Head of caudate nucleus (tissue), 42 donors: ENCODE data around the gene RD3L.
"Not testable (repeated sequence)": the region's sequence is repeated elsewhere in the genome, so short reads cannot be mapped to it uniquely, and the experiment has no call there.

Experiments used
- DNase-seq, 42 donors: peaks; one replicate each; pipeline versions ENCODE4 v3.0.0 to v3.0.0-alpha.2; 2020 to 2021; ENCODE audit warnings: mixed read lengths in 7 of 42
- intact Hi-C: fragments of 100-400 bp; cut with DNase I; formaldehyde crosslinking; loops from one replicate; pipeline ENCODE4 v1.15.0; 2022

Gene RD3L

DNA sequence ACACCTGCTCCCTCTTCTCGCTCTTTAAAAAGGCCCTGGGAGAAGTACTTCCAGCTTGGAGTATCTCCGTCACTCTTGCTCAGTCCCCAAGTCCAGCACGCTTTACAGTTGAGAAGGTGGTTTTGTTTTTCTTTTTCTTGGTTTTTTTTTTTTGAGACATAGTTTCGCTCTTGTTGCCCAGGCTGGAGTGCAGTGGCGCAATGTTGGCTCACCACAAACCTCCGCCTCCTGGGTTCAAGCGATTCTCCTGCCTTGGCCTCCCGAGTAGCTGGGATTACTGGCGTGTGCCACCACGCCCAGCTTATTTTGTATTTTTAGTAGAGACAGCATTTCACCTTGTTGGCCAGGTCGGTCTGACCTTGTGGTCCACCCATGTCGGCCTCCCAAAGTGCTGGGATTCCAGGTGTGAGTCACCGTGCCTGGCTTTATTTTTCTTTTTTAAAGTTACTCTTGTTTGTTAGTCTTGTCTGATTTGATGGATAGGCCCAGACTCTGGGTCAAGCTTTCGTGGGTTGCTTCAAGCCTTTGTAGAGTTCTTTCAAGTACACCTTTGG lies 12.2 kb downstream of the RD3L start:
- no peak for DNase-seq
- intact Hi-C loops: no loop called here

DNA sequence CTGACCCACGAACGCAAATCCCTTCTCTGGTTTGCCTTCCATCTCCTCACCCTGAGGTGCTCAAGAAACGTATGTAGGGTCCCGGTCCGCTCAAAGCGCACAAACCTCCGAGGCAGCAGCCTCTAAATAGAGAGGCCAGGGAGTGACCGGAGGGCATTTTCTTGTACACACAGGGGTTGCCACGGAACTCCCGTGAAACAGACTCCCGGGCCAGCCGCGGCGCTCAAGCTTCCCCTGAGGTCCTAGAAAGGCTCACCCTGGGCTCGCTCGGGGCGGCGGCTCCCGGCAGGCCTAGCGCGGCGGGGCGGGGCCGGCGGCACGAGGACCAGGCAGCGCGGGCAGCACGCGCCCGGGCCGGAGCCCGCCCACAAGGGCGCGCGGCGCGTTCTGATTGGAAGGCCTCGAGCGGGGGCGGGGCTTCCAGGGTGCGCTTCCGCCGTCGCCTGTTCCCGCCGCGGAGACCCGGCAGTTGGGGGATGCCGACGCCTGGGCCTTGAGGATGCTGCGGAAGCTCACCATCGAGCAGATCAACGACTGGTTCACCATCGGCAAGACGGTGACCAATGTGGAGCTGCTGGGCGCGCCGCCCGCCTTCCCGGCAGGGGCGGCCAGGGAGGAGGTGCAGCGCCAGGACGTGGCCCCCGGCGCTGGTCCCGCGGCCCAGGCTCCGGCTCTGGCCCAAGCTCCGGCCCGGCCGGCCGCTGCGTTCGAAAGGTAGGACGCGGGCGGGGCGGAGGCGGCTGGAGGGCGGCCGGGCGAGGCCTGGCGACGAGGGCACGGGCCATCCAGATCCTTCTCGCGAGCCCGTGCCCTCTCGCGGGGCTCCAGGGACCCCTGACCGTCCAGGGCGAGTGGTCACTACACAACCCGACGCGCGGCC lies 14.1 kb downstream of the RD3L start, which contains the start of gene TDRD9:
Gene TDRD9 (plus strand): TSS at position 446 of the 880 bp plus-strand sequence. CDS start 54 bp downstream, at position 500.
- intact Hi-C loops: loop anchor here (10.0 kb wide), 1 partner anchor 363 kb away; the partner anchor contains the start of genes BAG5 and COA8
- peak in 1 of 42 donors; percentile 4 for DNase-seq

DNA sequence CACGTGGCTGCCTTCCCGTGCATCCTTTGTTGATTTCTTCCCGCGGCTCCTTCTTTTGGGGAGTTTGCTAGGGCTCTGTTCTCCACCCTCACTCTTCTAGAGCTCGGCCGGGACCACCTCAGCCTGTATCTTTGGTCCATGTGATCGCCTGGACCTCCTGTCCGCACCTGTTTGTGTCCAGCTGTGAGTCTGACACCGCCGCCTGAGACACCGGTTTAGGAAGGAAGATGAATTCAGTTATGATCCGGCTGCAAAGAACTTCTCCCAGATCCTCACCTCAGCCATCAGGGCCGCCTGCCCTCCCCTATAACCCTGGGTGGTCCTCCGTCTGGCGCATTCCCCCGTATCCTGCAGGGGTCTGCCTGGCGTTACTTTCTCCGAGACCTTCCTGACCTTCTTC lies 14.8 kb downstream of the RD3L start:
- intact Hi-C loops: loop anchor here (10.0 kb wide), 1 partner anchor 363 kb away; the partner anchor contains the start of genes BAG5 and COA8

DNA sequence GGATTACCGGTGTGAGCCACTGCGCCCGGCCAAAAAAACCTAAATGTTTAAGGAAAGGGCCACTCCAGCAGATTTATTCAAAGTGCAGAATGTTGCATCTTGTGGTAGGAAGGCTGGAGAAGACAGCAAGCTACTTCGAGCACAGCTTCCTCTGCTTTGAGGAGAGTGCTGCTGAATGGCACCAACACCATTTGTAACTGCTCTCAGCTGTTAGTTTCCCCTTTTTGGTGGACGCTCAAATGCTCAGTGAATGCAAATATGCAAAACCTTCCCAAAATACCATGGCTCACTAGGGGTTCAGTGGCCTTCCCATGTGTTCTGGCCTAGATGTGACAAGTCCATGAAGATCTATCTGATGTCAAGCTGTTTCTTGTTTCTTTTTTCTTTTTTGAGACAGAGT lies 17.0 kb downstream of the RD3L start:
- no peak for DNase-seq
- intact Hi-C loops: loop anchor here (10.0 kb wide), 1 partner anchor 361 kb away; the partner anchor contains the start of genes BAG5 and COA8

More for the DNA sequence above, 14.8 kb downstream of the RD3L start:
- no peak for DNase-seq

DNA sequence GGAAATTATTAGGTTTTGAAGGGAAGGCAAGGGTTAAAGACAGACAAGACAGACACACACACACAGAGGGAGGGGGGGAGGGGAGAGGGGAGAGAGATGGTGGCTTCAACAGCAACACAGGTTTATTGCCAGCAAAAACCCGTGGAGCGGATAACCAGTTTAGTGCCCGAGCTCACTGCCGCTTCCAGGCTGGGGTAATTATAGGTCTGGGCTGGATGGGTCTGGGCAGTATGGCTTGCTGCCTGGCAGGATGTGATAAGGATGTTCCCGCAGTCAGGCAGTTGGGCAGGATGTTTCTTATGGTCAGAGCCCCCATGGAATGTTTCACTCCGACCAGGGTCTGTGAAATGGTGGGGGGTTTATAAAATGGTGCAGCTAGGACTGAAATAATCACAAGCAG lies 18.5 kb downstream of the RD3L start:
- intact Hi-C loops: loop anchor here (10.0 kb wide), 1 partner anchor 359 kb away; the partner anchor contains the start of genes BAG5 and COA8
- DNase-seq: peak in 1 of 42 donors; percentile 32

DNA sequence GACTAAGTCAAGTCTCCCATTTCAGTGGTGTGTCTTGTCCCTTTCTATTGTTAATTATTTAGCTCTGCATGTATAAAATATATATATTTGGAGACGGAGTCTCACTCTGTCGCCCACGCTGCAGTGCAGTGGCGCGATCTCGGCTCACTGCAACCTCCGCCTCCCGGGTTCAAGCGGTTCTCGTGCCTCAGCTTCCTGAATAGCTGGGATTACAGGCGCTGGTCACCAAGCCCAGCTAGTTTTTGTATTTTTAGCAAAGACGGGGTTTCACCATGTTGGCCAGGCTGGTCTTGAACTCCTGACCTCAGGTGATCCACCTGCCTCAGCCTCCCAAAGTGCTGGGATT lies 20.5 kb downstream of the RD3L start:
- DNase-seq: not testable (repeated sequence)
- intact Hi-C loops: loop anchor here (10.0 kb wide), 1 partner anchor 357 kb away; the partner anchor contains the start of genes BAG5 and COA8

GRCh38 chr14:103920981-103921854 lies 21.1 kb downstream of the RD3L start:
- intact Hi-C loops: loop anchor here (10.0 kb wide), 1 partner anchor 356 kb away; the partner anchor contains the start of genes BAG5 and COA8

DNA sequence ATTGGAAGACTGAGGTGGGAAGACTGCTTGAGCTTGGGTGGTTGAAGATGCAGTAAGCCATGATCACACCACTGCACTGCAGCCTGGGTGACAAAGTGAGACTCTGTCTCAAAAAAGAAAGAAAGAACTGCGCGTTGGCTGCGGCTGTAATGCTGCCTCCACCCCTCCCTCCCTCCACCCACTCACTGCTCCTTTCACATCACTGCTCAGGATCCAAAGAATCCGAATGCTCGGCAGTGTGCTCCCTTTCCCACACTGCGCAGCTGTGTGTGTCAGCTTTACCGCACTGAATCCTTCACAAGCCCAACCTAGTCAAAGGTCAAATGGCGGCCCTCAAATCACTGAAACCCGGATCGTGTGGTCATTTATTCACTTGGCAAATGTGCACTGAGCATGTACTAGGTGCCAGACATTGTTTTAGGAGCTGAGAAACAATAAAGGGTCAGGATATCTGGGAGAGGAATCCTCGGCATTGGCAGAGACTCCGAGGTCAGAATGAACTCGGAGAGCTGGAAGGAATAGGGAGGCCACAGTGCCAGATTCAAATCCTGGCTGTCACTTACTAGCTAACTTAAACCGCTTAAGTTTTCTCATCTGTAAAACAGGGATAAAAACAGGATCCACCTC lies 25.6 kb downstream of the RD3L start:
- intact Hi-C loops: loop anchor here (5.0 kb wide), 1 partner anchor 69 kb away; the partner anchor contains the start of gene PPP1R13B
- peak in 34 of 42 donors; percentile 12 to 78 (median 48) for DNase-seq

More at GRCh38 chr14:103920981-103921854, 21.1 kb downstream of the RD3L start:
- peak; percentile 83 to 98 (median 95) for DNase-seq

DNA sequence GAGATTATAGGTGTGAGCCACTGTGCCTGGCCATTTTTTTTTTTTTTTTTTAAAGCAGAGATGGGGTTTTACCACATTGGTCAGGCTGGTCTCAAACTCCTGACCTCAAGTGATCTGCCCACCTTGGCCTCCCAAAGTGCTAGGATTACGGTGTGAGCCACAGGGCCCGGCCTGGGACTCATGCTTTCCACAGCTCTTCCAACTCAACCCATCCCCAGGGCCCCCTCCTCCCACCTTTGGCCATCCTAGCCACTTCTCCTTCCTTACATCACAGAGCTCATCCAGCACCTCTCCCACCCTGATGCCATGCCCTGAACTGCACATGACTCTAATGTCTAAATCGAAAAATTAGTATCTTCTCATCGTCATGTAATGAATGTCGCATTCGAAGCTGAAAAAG lies 26.7 kb downstream of the RD3L start:
- DNase-seq: peak in 1 of 42 donors; percentile 17
- intact Hi-C loops: loop anchor here (5.0 kb wide), 1 partner anchor 68 kb away; the partner anchor contains the start of gene PPP1R13B

- intact Hi-C loops: no loop called here
- no peak for DNase-seq
These were observed 31.3 kb downstream of the RD3L start for GRCh38 chr14:103910984-103911383.

GRCh38 chr14:103910262-103910935 lies 31.9 kb downstream of the RD3L start:
- intact Hi-C loops: no loop called here
- peak; percentile 55 to 91 (median 78) for DNase-seq

GRCh38 chr14:103909531-103910261 lies 32.6 kb downstream of the RD3L start:
- DNase-seq: no peak
- intact Hi-C loops: no loop called here

- DNase-seq: peak in 16 of 42 donors; percentile 24 to 72 (median 38)
- intact Hi-C loops: no loop called here
These were observed 33.7 kb downstream of the RD3L start for GRCh38 chr14:103908580-103908979.

DNA sequence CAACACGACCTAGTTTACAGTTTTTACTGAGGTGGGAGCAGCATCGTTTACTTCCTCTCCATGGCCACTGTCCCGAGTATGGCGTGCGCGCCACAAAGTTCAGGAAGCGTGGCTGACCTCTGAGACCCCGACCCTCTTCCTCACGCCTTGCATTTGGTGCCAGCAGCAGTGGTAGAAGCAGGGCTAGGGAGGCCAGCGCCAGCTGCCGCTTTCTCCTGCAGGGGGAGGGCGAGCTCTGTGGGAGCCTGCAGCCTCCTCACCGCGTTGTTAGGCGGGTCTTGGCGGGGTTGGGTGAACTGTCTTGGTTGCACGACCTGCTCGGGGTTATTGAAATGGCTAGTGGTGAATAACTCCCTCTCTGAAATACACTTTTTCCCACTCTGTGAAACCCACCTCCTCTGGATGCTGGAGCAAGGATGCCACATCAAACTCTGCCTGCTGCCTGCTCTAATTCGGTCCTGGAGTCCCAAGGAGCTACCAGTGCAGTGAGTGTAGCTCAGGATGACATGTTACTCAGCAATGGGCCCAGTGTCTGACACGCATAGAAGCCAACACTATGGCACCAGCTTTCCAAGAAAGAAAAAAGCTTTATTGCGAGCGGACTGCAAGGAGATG lies 36.4 kb downstream of the RD3L start:
- DNase-seq: no peak
- intact Hi-C loops: no loop called here

GRCh38 chr14:103904493-103905107 lies 37.7 kb downstream of the RD3L start:
- intact Hi-C loops: no loop called here
- no peak for DNase-seq

DNA sequence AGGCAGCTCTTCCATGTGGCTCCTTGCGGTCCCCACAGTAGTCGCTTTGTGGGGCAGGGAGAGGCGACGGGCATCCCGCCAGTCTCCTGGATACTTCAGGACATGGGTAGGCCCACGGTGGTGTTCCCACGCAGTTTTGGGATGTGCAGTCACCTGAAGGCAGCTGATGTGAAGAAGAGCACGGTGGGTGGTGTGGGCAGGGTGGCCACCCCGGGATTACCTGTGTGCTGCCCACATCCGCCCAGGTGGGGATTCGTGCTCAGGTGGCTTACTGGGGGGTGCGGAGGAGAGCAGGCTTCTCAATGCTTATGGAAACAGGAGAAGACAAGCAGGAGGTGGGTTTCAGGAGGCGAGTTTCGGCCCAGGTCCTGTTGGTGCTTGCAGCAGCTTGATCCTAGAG lies 42.5 kb downstream of the RD3L start:
- intact Hi-C loops: no loop called here

More for the DNA sequence above, 42.5 kb downstream of the RD3L start:
- DNase-seq: no peak
